Measurements from ENCODE around the gene FAM180B.
A peak's percentile ranks its signal among the peaks of the same experiment; 100 is the strongest.

GRCh38 chr11:47578524-47579494, 7.7 kb upstream of the FAM180B start, which contains the start of the genes KBTBD4 and NDUFS3:
- TF ChIP-seq POLR2AphosphoS5 (IDR thresholded peaks at IDR 0.05; ENCODE audit: low read depth, low read length) (peak; percentile 94), SIN3A (IDR thresholded peaks at IDR 0.05; ENCODE audit: borderline replicate concordance, insufficient read depth, low read length) (peak; percentile 85; the same call in 1 of the 2 replicates)
- TF ChIP-seq, protein P1, sequence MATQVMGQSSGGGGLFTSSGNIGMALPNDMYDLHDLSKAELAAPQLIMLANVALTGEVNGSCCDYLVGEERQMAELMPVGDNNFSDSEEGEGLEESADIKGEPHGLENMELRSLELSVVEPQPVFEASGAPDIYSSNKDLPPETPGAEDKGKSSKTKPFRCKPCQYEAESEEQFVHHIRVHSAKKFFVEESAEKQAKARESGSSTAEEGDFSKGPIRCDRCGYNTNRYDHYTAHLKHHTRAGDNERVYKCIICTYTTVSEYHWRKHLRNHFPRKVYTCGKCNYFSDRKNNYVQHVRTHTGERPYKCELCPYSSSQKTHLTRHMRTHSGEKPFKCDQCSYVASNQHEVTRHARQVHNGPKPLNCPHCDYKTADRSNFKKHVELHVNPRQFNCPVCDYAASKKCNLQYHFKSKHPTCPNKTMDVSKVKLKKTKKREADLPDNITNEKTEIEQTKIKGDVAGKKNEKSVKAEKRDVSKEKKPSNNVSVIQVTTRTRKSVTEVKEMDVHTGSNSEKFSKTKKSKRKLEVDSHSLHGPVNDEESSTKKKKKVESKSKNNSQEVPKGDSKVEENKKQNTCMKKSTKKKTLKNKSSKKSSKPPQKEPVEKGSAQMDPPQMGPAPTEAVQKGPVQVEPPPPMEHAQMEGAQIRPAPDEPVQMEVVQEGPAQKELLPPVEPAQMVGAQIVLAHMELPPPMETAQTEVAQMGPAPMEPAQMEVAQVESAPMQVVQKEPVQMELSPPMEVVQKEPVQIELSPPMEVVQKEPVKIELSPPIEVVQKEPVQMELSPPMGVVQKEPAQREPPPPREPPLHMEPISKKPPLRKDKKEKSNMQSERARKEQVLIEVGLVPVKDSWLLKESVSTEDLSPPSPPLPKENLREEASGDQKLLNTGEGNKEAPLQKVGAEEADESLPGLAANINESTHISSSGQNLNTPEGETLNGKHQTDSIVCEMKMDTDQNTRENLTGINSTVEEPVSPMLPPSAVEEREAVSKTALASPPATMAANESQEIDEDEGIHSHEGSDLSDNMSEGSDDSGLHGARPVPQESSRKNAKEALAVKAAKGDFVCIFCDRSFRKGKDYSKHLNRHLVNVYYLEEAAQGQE (IDR thresholded peaks at IDR 0.05; ENCODE audit: insufficient read depth in 1 of 2, low read depth in 2 of 2, low read length in 2 of 2): peak in 1 of 2 experiments; percentile 76; a peak in 3 of 4 replicates

All from PFSK-1 (cell line).